CD4-positive, alpha-beta T cell treated with Interferon alpha-2 for 1 hour (primary cell): ENCODE results near the gene PLA2G4B.

Experiments used
- DNase-seq, 2 donors: peaks; one replicate each; pipeline ENCODE4 v3.0.0-alpha.2; 2020 to 2022

PLA2G4B gene, protein sequence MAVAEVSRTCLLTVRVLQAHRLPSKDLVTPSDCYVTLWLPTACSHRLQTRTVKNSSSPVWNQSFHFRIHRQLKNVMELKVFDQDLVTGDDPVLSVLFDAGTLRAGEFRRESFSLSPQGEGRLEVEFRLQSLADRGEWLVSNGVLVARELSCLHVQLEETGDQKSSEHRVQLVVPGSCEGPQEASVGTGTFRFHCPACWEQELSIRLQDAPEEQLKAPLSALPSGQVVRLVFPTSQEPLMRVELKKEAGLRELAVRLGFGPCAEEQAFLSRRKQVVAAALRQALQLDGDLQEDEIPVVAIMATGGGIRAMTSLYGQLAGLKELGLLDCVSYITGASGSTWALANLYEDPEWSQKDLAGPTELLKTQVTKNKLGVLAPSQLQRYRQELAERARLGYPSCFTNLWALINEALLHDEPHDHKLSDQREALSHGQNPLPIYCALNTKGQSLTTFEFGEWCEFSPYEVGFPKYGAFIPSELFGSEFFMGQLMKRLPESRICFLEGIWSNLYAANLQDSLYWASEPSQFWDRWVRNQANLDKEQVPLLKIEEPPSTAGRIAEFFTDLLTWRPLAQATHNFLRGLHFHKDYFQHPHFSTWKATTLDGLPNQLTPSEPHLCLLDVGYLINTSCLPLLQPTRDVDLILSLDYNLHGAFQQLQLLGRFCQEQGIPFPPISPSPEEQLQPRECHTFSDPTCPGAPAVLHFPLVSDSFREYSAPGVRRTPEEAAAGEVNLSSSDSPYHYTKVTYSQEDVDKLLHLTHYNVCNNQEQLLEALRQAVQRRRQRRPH

GRCh38 chr15:41838400-41838897 is at the start of gene PLA2G4B:
Gene PLA2G4B, plus strand, starts transcription at chr15:41838847. Its CDS starts 67 bp downstream, at chr15:41838914.
- no peak for DNase-seq

- DNase-seq, result no peak
These were observed 49.4 kb upstream of the PLA2G4B start for GRCh38 chr15:41789236-41789635.

DNA sequence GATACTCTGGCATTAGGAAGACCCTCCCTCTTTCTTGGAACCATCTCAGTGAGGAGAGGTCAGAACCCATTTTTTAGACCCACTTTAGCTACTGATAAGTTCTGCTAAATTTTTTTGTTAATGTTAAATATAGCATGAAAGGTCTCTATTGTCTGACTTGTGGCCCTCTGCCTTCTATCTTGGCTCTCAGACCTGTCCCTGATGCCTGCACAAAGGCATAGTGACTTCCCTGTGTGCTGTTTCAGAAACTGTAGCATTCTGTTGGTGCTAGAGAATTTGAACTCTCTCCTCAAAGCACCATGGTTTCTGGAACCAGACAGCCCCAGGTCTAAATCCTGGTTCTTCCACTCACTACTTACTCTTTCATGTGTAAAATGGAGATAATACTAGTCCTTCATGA is 49.0 kb upstream of the PLA2G4B start:
- no peak for DNase-seq

- no peak for DNase-seq
These were observed 48.5 kb upstream of the PLA2G4B start for GRCh38 chr15:41790169-41790568.

- DNase-seq, result no peak
These were observed 47.7 kb upstream of the PLA2G4B start for GRCh38 chr15:41790756-41791546.

DNA sequence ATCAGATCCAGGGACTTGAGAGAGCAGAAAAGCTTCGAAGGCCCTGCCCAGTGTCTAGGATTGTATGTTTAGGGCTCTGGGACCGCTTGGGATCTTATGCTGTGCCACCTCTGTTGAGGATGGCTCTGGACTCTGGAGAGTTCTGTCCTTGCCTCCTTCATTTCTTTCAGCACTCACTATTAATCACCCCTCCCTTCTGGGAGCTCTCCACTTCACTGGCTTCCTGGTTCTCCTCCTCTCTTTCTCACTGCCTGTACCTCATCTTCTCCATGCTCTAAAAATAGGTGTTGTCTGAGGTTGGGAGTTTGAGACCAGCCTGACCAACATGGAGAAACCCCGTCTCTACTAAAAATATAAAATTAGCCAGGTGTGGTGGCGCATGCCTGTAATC is 47.1 kb upstream of the PLA2G4B start:
- DNase-seq, result no peak

GRCh38 chr15:41792000-41792637 is 46.5 kb upstream of the PLA2G4B start:
- DNase-seq, result no peak

- DNase-seq, result no peak
These were observed 44.6 kb upstream of the PLA2G4B start for GRCh38 chr15:41794081-41794480.

DNA sequence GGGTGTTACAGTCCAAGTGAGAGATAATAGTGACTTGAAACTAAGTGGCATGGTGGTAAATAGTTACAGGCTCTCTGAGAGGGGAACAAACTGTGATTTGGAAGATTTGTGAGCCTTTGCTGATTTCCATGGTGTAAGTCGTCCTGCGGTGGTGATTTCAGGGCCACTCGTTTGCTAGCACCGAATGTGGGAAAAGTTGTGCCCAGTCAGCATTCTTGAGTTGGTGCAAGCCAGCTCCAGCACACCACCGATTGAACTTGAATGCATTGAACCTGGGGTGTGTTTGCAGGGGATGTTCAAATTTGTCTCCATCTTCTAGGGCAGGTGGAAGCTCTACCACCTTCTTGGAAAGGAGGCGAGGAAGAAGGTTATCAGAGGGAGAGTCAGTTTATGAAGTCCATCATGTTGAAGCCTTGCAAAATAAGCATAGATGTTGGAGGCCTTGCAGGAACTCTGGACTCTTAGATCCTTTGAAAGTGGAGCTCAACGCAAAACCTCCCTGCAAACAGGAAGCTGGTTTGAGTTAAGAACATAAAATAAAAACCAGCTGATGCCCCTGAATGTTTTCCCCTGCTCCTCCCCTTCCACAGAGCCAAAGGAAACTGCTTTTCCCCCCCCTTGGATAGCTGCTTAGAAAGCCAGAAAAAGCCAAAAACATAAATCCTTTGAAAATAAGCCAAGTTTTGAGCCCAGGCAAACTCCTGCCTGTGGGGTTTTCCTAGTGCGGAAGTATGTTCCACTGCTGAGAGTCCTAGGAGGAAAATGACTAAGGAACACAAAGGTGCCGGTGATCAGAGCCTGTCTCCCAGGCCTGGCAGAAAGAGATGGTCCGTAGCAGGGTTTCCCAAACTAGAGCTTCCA is 42.4 kb upstream of the PLA2G4B start:
- DNase-seq, result no peak

- no peak for DNase-seq
These were observed 41.3 kb upstream of the PLA2G4B start for GRCh38 chr15:41797201-41797944.

GRCh38 chr15:41798607-41799487 is 39.8 kb upstream of the PLA2G4B start:
- DNase-seq, result no peak

GRCh38 chr15:41799488-41799805 is 39.2 kb upstream of the PLA2G4B start:
- no peak for DNase-seq

GRCh38 chr15:41801185-41801584 is 37.5 kb upstream of the PLA2G4B start:
- DNase-seq, result no peak

DNA sequence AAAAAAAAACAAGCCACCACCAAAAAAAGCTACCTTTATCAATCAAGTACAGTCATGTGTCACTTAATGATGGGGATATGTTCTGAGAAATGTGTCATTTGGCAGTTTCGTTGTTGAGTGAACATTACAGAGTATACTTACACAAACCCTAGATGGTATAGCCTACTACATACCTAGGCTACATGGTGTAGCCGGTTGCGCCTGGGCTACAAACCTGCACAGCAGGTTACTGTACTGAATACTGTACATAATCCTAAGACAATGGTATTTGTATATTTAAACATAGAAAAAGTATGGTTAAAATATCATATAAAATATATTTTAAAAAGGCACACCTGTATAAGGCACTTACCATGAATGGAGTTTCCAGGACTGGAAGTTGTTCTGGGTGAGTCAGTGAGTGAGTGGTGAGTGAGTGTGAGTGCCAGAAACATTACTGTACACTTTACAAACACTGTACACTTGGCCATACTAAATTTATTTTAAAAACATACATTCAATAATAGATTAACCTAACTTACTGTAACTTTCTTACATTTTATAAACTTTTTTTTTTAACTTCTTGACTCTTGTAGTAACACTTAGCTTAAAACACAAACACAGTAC is 36.7 kb upstream of the PLA2G4B start:
- no peak for DNase-seq

- DNase-seq, result no peak
These were observed 34.3 kb upstream of the PLA2G4B start for GRCh38 chr15:41804361-41804760.

DNA sequence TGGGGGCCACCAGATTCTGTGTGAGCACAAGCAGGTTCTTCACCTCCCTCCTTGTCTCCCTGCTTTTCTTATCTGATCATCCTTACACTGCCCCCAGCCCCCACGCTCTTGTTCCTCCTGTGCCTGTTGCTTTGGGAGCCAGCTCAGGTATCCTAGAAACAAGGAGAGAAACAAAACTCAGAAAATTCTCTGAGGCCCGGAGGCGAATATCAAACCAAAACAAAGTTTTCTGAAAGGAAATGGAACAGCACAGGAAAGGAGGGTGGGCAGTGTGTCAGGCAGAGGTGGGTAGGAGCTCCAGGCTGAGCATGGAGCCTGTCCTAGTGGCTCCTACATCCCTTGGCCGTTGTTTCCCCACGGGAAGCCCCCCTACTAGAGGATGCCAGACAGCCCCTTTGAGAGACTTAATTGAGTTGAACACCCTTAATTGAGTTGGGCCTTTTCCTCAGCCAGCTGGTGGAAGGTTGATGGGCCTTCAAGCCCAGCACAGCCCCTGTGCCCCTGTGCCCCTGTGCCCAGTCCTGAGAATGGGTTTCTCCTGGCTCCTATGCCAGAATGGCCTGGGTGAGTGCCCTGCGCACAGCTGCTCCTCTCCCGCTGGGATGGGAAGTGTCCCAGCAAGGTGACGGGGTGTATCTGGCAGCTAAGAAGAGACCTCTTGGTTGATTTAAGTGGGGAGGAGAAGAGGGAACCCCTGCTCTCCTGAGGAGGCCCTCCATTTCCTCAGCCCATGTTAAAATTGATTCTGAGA is 33.6 kb upstream of the PLA2G4B start:
- no peak for DNase-seq

DNA sequence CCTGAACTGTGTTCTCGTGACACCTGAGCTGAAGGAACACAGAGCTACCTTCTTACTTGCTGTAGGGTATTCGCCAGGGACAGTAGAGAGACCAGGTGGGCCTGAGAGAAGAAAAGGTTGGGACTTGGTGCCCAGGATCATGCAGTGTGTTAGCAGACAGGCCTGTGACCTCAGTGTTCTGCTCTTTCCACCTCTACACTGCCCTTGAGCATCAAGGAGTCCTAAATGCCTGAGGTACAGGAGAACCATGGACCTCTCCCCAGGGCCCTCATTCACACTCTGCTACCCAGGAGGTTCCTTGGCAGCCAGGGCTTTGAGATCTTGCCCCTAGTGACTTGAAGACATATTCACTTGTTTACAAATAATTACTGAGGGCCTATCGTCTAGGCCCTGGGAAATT is 32.9 kb upstream of the PLA2G4B start:
- DNase-seq, result no peak

DNA sequence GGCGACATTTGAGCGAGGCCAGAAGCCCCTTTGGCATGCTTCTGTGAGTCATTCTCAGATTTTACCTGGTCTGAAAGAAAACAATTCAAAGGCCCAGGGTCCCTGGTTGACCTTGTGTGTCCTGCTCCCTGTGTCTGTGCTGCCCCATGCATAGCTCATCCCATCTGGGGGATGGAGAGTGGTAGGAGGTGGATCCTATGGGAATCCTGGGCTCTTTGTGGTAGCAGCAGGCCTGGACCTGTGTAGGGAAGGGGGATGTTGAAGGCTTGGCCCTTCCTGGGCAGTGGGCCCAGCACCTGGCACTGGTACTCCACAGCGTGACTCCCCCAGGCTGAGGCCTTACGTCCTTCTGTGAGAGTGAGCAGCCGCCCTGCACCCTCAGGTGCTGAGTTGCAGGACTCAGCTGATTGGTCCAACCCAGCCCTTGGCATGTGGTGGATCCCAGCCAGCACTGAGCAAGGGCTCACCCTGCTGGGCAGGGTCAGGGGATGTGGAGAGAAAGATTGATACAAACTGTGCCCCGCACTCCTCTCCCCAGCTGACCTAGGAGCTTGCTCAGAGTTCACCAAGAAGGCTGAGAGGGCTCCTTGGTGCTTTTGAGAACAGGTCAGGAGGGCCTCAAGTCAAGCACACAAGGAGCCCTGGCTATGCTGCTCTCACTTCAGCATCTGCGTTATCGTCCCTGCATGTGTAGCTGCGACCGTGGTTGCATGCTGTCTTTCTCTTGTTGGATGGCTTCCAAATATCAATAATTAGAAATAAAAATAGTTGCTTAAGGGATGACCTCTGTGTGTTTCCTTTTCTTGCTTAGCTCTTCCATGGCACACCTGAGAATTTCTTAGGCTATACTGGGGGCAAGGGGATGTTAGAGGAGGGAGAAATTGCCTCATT is 32.1 kb upstream of the PLA2G4B start:
- no peak for DNase-seq
